Activated T-helper 9 cell treated with anti-CD3 and anti-CD28 coated beads, Interleukin-2, amount 50 U/mL, for 16 hours (primary cell): ENCODE results near the gene EML4.

Source experiments
- DNase-seq: peaks from one replicate; pipeline ENCODE4 v3.0.0-alpha.2; 2020; ENCODE audit warnings: low read depth

The EML4 gene

GRCh38 chr2:42223067-42223854, 54.1 kb downstream of the EML4 start:
- no peak for DNase-seq

GRCh38 chr2:42223855-42224268, 54.7 kb downstream of the EML4 start:
- no peak for DNase-seq

GRCh38 chr2:42224422-42225067, 55.4 kb downstream of the EML4 start:
- no peak for DNase-seq

GRCh38 chr2:42225573-42225972, 56.4 kb downstream of the EML4 start:
- DNase-seq = no peak

- DNase-seq = no peak
Measured at GRCh38 chr2:42227491-42227890, 58.3 kb downstream of the EML4 start.

GRCh38 chr2:42228101-42228500, 58.9 kb downstream of the EML4 start:
- no peak for DNase-seq

- no peak for DNase-seq
Measured at GRCh38 chr2:42229949-42230348, 60.8 kb downstream of the EML4 start.

GRCh38 chr2:42230891-42231290, 61.7 kb downstream of the EML4 start:
- DNase-seq = no peak

GRCh38 chr2:42232024-42232423, 62.9 kb downstream of the EML4 start:
- DNase-seq = no peak

- DNase-seq = no peak
Measured at GRCh38 chr2:42233976-42234441, 64.9 kb downstream of the EML4 start.

GRCh38 chr2:42236911-42237310, 67.8 kb downstream of the EML4 start:
- DNase-seq = no peak

- DNase-seq = peak; percentile 10
Measured at GRCh38 chr2:42238644-42239288, 69.6 kb downstream of the EML4 start.

GRCh38 chr2:42239289-42239661, 70.1 kb downstream of the EML4 start:
- DNase-seq = no peak

GRCh38 chr2:42239811-42240210, 70.7 kb downstream of the EML4 start:
- no peak for DNase-seq

GRCh38 chr2:42241517-42241916, 72.4 kb downstream of the EML4 start:
- DNase-seq = no peak

- no peak for DNase-seq
Measured at GRCh38 chr2:42243297-42243696, 74.1 kb downstream of the EML4 start.

- DNase-seq = no peak
Measured at GRCh38 chr2:42244520-42244919, 75.4 kb downstream of the EML4 start.

- DNase-seq = no peak
Measured at GRCh38 chr2:42245396-42245795, 76.2 kb downstream of the EML4 start.

GRCh38 chr2:42246562-42246961, 77.4 kb downstream of the EML4 start:
- DNase-seq = no peak

GRCh38 chr2:42248846-42249245, 79.7 kb downstream of the EML4 start:
- DNase-seq = no peak

- no peak for DNase-seq
Measured at GRCh38 chr2:42249284-42249683, 80.1 kb downstream of the EML4 start.

- DNase-seq = no peak
Measured at GRCh38 chr2:42249887-42250286, 80.7 kb downstream of the EML4 start.

GRCh38 chr2:42250925-42251324, 81.8 kb downstream of the EML4 start:
- no peak for DNase-seq
